ENCODE measurements around the gene APOO. TPM values are rescaled to one million over a fixed set of nuclear protein-coding genes. Genes with fewer than 3 reads are reported as not detected.

Gene APOO
- total RNA-seq, 2 donors from 2014 or later, result 13.7 to 13.9 TPM

DNA sequence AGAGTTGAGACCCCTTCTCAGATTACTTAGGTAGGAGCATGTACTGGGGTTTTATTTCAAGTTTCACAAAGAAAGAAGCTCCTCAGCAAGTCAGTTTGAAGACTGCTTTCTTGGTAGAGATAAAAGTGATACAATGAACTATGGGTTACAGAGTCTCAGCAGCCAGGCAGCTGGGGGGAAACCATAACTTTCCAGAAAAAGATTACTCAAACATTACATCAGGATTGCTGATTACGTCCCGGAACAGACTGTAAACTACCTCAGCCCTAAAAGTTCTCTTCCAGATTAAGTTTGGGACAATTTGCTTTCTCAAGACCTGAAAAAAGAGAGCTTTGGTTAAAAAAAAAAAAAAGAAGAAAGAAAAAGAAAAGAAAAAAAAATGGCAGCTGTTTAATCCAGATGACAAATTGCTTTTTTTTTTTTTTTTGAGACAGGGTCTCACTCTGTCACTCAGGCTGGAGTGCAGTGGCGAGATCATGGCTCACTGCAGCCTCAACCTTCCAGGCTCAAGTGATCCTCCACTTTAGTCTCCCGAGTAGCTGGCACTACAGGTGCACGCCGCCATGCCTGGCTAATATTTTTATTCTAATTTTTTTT lies 108.2 kb downstream of the APOO start:
- DNase-seq (ENCODE audit: low spot score), result no peak
- intact Hi-C loops (cut with DNase I), result no loop called here

DNA sequence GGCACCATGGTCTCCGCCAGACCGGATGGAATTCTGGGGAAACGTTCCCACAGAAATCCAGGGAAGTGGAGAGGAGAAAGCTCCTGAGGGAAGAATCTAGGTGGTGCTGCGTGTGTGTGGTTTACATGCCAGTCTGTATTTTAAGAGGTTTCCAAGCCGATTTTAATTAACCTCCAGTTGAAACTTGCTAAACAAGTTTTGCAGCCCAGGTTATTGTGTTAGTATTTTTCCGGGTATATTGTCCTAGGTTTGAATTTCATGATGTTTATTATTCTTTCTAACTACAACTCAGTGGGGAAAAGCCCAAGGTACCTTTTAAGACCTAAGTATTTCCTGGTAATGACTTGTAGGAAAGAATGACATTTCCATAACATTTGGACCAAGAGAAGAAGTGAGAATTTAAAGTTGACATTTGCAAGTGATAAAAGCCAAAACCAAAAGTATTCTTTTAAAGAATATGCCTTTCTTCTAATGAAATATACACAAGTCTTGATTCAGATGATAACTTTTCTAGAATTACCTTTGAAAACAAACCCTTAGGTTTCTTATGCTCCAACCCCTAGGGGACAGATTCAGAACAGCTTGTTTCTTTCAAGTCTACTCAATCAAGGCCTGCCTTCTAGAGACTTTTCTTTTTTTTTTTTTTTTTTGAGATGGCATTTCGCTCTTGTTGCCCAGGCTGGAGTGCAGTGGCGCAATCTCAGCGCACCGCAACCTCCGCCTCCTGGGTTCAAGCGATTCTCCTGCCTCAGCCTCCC lies 110.2 kb downstream of the APOO start:
- DNase-seq (ENCODE audit: low spot score), result no peak
- intact Hi-C loops (cut with DNase I), result no loop called here

DNA sequence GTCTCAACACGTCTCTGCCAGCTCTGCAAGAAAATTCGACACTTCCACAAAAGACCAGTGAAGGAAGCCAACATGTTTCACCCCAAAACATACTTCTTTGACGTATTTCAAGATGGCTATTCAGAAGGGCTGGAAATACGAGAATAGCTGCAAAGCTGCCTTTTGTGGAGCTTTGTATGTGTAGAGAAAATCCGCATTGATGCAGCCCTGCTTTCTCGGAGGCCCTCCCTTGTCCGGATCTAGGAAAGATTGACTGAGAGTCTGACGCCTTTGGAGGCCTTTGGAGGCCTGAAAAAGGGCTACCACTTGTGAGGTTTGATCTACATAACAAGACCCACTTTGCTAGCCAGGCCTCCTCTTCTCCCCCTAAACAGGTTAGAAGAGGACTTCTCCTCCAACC lies 112.5 kb downstream of the APOO start:
- intact Hi-C loops (cut with DNase I), result no loop called here
- DNase-seq (ENCODE audit: low spot score), result no peak

DNA sequence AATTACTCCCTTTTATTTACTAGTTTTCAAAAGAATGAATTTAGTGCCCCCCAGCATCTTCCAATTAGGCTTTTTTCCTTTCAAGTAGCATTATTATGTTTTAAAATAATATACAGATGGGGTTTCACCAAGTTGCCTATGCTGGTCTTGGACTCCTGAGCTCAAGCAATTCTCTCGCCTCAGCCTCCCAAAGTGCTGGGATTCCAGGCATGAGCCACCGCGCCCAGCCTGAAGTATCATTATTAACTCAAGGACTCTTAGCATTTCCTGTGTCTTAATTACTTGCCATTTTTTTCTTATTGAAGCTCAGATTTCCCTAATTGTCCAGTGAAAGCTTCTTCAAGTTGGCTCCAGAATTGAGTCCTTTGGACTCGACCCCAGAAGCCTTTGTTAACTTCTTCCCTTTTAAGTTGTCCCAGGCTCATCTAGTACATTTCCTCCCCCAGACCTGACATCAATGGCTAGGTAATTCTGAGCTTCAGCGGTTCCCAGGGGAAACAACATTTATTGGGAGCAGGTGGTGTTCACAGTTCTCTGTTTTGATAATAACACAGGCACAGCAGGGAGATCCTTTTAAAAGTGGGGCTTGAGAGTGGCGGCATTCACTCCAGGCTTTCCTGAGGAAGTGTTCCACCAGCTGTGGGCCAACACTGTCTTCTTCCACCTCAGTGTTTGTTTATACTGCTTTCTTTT lies 114.7 kb downstream of the APOO start:
- intact Hi-C loops (cut with DNase I), result no loop called here

DNA sequence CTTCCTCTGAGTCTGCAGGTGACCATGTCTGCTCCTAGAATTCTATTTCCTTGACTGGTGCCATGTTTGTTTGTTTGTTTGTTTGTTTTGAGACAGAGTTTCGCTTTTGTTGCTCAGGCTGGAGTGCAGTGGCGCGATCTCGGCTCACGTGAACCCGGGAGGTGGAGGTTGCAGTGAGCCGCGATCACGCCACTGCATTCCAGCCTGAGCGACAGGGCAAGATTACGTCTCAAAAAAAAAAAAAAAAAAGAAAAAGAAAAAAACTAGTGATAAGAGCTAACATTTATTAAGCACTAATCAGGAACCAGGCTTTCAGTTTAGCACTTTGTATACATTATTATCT lies 117.6 kb downstream of the APOO start:
- intact Hi-C loops (cut with DNase I), result no loop called here
- DNase-seq (ENCODE audit: low spot score), result no peak

More for the DNA sequence above, 114.7 kb downstream of the APOO start:
- DNase-seq (ENCODE audit: low spot score), result no peak

DNA sequence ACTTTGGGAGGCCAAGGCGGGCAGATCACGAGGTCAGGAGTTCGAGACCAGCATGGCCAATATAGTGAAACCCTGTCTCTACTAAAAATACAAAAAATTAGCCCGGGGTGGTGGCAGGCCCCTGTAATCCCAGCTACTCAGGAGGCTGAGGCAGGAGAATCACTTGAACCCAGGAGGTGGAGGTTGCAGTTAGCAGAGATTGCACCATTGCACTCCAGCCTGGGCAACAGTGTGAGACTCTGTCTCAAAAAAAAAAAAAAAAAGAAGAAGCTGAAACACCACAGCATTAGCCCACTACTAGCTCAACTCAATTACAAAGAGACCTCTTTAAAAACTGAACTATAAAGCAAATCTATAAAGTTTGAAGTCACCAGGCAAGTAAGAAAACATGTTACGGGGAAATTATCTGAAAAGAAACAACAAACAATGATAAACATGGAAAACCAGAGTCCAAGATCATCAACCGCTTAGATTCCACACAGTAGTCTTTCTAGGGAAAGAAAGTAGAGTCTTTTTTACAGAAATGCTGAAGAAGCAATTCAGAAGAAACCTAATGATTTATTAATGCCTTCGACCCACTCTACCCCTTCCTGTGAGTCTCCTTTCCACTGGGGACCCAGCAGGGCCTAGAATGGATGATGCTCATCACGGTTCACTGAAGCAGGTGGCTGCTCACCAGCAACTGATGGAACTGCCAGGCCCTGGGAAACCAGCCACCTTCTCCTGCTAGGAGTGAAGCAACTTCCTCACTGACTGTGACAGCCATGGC lies 118.2 kb downstream of the APOO start:
- intact Hi-C loops (cut with DNase I), result loop anchor here in 1 of 2 donors (10.0 kb wide), 1 partner anchor 115 kb away; the partner anchor contains the start of genes APOO and CXorf58

DNA sequence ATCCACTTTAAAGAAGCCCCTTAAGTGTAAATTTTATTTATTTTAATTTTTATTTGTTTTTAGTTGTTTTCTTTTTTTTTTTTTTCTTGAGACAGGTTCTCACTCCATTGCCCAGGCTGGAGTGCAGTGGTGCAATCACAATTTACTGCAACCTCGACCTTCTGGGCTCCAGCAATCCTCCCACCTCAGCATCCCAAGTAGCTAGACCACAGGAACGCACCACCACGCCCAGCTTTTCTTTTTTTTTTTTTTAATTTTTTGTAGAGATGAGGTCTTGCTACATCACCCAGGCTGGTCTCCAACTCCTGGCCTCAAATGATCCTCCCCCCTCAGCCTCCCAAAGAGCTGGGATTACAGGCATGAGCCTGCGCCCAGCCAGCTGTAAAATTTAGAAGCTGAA lies 118.8 kb downstream of the APOO start:
- DNase-seq (ENCODE audit: low spot score), result no peak
- intact Hi-C loops (cut with DNase I), result loop anchor here in 1 of 2 donors (10.0 kb wide), 1 partner anchor 116 kb away; the partner anchor contains the start of genes APOO and CXorf58

More for the DNA sequence above, 118.2 kb downstream of the APOO start:
- DNase-seq (ENCODE audit: low spot score), result no peak

DNA sequence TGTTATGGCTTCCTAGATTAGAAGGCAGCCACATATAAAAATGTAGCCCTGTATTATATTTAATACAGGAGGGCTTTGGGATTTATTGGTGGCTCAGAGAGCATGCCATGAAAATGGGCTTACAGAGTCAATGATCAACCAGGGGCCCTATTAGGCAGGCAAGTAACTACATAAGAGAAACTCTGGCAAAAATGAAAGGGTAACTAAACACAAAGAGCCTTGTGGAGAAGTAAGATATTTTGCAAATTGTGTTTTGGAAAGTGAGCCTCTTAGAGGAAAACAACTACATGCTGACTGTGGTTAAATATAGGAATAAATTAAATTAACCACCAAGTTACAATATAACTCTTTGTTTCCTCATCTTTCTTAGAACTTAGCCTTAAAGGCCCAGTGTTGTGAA lies 119.2 kb downstream of the APOO start:
- no peak for DNase-seq (ENCODE audit: low spot score)
- intact Hi-C loops (cut with DNase I), result loop anchor here in 1 of 2 donors (10.0 kb wide), 1 partner anchor 116 kb away; the partner anchor contains the start of genes APOO and CXorf58

DNA sequence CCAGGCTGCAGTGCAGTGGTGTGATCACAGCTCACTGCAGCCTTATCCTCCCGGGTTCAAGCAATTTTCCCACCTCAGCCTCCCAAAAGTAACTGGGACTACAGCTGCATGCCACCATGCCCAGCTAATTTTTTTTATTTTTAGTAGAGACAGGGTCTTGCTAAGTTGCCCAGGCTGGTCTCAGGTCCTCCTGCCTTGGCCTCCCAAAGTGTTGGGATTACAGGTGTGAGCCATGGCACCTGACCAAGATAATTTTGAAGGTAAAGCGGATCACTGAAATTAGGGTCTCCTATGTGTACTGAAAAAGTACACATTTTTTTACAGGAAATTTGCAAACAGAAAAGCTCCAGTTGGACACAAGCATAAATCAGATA lies 120.0 kb downstream of the APOO start:
- no peak for DNase-seq (ENCODE audit: low spot score)
- intact Hi-C loops (cut with DNase I), result loop anchor here in 1 of 2 donors (10.0 kb wide), 1 partner anchor 117 kb away; the partner anchor contains the start of genes APOO and CXorf58

DNA sequence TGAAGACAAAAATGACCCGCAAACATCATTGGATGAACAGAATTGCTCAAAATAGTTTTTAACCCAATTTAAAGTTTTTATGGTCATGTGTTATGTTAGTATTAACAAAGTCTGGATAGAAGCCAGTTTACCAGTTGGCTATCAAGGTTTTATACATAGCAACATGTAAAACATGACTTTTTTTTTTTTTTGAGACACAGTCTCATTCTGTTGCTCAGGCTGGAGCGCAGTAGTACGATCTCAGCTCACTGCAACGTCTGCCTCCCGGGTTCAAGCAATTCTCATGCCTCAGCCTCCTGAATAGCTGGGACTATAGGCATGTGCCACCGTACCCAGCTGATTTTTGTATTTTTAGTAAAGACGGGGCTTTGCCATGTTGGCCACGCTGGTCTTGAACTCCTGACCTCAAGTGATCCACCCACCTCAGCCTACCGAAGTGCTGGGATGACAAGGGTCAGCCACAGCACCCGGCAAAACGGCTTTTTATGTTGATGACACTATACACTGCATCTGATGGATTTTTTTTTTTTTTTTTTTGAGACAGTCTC lies 121.4 kb downstream of the APOO start:
- DNase-seq (ENCODE audit: low spot score), result no peak
- intact Hi-C loops (cut with DNase I), result loop anchor here in 1 of 2 donors (10.0 kb wide), 1 partner anchor 118 kb away; the partner anchor contains the start of genes APOO and CXorf58

DNA sequence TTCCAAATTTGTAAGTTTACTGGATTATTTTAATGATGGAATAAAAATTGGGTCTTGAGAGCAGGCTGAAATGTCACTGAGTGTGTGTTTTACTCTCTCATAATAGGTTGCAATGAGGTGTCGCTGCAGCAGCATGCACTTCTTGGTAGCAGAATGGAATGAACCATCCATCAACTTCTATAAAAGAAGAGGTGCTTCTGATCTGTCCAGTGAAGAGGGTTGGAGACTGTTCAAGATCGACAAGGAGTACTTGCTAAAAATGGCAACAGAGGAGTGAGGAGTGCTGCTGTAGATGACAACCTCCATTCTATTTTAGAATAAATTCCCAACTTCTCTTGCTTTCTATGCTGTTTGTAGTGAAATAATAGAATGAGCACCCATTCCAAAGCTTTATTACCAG lies 122.2 kb downstream of the APOO start:
- no peak for DNase-seq (ENCODE audit: low spot score)
- intact Hi-C loops (cut with DNase I), result loop anchor here in 1 of 2 donors (10.0 kb wide), 1 partner anchor 119 kb away; the partner anchor contains the start of genes APOO and CXorf58

DNA sequence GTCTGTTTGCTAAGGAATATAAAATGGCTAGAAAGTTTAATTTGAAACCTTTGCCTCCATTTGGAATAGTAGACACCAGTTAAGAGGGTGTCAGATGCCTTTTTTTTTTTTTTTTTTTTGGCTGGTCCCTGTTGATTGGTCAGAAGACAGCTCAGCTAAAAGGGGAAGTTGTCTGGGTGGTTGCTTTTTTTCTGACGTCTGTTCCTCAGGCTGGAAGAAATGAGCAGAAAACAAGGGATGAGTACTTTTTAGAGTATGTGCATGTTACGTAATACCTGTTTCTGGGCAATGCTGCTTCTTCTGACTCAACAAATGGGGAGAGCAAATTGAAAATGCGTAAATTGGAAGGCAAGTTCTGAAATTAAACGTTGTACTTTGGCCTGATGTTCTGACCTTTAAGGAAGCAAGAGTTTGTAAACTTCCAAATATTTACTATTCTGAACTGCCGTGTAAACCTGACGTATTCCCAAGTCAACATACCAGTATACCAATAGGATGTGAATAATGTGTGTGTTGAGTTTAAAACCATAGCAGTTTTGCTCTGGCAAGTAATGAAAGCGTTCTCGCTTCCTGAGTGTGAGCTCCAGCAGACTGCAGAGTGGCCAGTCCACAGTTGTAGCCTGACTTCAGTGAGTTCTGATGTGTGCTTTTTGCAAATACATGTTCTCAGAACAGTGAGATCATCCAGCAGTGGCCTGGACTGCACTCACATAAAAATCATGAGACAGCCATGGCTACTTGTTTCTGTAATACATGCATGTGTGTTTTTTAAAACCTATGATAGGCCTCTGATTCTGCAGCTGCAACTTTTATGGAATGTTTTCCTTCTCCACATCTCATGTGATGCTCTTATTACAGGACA lies 123.0 kb downstream of the APOO start:
- DNase-seq (ENCODE audit: low spot score), result no peak

DNA sequence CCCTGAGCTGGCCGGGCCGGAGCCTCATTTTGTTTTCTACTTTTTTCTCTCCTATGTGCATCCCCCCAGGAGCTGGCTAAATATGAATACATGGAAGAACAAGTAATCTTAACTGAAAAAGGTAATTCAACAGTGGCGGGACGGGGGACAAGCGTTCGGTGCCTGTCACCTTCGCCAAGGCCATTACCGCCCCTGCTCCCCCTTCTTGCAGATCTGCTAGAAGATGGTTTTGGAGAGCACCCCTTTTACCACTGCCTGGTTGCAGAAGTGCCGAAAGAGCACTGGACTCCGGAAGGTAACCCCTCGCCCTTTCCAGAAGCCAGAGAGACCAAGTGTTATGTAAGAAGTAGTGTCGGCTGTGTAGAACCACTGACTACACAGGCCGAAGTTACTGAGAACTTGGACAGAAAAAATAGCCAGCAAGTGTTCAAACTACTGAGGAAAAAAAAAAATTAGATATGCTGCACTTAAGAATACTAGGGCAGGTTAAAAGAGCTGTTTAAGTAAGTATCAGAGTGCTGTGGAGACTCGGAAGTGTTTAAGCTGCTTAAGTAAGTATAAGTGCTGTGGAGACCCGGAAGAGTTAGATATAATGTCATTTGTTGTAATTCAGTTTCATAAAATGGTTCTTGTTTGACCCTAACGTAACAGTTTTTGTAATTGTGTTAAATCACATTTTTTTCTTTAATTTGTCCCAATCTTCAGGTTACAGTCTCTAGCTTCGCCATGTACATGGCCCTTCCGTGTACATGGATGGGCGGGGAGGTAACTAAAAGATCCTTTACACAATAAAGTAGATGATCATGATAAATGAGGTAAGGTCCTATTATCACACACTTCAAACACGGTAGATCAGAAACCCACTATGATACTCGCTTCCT lies 123.9 kb downstream of the APOO start:
- no peak for DNase-seq (ENCODE audit: low spot score)
- intact Hi-C loops (cut with DNase I), result loop anchor here in 1 of 2 donors (10.0 kb wide), 1 partner anchor 121 kb away; the partner anchor contains the start of genes APOO and CXorf58

More for the DNA sequence above, 123.0 kb downstream of the APOO start:
- intact Hi-C loops (cut with DNase I), result loop anchor here in 1 of 2 donors (10.0 kb wide), 1 partner anchor 120 kb away; the partner anchor contains the start of genes APOO and CXorf58
